ENCODE results near the gene TSSC4.

The TSSC4 gene

DNA sequence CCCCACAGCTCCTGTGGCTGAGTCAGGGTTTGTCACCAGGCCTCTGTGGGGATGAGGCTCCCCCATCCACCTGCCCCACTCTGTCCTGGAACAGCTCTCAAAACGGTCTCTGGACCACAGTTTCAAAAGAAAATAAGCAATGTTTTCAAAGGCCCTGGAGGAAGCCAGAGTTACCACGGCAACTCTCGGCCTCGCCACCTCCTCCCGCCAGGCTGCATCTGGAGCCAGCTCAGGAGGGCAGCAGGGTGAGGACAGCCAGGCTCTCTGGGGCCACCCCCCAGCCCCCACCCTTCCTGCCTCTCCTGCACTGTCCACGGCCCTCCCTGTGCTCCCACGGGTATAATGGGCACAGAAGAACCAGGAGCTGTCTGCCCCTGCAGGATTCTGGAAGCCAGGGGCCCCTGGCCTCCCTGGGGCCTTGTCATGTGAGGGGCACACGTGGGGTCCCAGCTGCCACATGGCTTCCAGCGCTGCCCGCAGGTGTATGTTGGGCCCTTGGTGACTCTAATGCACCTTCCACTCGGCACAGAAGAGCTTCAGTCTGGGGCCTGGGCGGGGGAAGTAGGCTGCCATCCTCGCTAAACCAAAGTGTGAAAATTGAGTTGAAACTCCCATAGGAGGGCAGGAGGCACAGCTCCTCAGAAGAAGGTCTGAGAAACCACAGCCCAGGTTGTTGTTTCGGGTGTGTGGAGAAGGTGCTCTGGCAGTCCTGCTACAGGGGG lies 13.1 kb upstream of the TSSC4 start:
- peak overlapping the region; percentile 60 for H3K4me3 ChIP-seq (replicated peaks; ENCODE audit: low read depth, low read length)

DNA sequence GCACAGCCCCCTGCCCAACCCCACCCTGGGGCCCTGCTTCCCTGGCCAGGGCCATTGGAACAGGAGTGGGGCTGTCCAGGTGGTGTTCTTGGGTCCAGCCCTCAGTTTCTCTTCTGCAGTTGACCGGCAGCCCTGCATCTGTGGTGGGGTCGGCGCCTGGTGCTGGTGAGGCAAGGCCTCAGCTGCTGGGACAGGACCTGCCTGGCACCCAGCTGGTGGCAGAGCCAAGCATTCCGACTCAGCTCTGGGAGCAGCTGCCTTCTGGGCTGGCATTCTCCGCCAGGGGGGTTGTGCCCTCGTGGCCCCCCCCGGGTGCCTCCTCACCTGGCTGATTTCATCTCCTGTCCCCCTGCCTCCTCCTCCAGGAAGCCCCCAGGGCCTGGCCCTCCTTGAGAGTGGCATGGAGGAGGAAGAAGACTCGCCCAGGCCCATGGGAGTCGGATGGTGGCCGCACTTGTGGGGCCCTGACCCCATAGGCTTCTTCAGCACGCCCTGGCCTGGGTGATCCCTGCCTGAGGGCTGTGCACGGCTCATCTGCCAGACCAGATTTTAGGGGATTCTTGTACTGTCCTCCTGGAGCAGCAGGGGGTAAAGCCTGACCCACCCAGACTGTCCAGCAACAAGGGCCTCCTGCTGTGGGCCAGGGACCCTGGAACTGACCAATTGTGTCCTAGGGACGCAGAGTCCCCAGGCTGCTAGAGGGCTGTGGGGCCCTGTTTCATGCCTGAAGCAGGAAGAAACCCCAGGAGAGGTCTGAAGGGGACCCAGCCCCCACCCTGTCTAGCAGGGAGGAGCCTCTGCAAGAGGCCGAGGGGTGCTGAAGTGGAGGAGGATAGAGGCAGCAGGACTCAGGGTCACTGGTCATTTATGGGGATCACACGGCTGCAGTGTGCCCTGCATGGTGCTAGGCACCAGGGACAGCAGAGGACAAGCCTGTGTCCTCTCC lies 11.8 kb upstream of the TSSC4 start:
- TF ChIP-seq, protein P1, sequence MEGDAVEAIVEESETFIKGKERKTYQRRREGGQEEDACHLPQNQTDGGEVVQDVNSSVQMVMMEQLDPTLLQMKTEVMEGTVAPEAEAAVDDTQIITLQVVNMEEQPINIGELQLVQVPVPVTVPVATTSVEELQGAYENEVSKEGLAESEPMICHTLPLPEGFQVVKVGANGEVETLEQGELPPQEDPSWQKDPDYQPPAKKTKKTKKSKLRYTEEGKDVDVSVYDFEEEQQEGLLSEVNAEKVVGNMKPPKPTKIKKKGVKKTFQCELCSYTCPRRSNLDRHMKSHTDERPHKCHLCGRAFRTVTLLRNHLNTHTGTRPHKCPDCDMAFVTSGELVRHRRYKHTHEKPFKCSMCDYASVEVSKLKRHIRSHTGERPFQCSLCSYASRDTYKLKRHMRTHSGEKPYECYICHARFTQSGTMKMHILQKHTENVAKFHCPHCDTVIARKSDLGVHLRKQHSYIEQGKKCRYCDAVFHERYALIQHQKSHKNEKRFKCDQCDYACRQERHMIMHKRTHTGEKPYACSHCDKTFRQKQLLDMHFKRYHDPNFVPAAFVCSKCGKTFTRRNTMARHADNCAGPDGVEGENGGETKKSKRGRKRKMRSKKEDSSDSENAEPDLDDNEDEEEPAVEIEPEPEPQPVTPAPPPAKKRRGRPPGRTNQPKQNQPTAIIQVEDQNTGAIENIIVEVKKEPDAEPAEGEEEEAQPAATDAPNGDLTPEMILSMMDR (IDR thresholded peaks at IDR 0.05; ENCODE audit: insufficient read depth, low read length, poor library complexity, severe bottlenecking) = peak; percentile 20
- H3K27me3 ChIP-seq (replicated peaks; ENCODE audit: control insufficient read depth, insufficient read depth, low read length) = no peaks in the 10 kb centered on the region
- H3K36me3 ChIP-seq (ENCODE audit: control insufficient read depth, insufficient read depth, low read length) = peaks cover 17% of the 10 kb centered on the region
- DNase-seq (ENCODE audit: extremely low read depth, insufficient read length) = no peak
- no peak overlapping the region for H3K4me3 ChIP-seq (replicated peaks; ENCODE audit: low read depth, low read length)

More for the DNA sequence above, 13.1 kb upstream of the TSSC4 start:
- H3K36me3 ChIP-seq (ENCODE audit: control insufficient read depth, insufficient read depth, low read length) = peaks cover 17% of the 10 kb centered on the region
- no peak for DNase-seq (ENCODE audit: extremely low read depth, insufficient read length)
- TF ChIP-seq, protein P1 (IDR thresholded peaks at IDR 0.05; ENCODE audit: insufficient read depth, low read length, poor library complexity, severe bottlenecking) = no peak
- no peaks in the 10 kb centered on the region for H3K27me3 ChIP-seq (replicated peaks; ENCODE audit: control insufficient read depth, insufficient read depth, low read length)

DNA sequence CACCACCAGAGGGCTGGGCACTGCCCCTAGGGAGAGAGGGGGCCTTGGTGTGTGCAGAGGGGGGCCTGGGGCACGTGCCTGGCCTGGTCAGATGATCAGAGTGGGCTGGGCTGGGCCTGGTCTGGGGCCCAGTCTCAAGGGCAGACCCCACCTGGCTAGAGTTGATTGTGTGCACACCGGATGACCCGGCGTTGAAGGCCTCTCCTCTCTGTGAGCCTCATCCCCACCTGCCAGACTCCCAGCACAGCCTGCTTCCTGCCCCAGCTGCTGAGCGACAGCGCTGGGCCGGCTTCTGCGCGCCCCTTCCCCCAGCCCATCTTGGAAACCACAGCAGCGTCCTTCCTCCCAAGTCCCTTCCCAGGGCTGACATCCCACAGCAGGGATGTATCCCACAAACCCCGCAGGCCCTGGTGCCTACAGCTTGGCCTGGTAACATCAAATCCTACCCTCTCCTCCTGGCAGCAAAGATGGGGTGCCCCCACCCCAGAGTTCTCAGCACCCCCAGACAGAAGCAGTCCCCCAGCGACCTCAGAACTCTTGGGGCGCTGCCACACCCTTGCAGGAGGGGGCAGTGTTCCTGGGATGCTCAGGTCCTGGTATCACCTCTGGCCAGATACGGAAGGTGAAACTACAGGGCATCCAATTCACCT lies 11.0 kb upstream of the TSSC4 start:
- Histone ChIP-seq H3K27me3 (replicated peaks; ENCODE audit: control insufficient read depth, insufficient read depth, low read length) (no peaks in the 10 kb centered on the region), H3K36me3 (ENCODE audit: control insufficient read depth, insufficient read depth, low read length) (peaks cover 19% of the 10 kb centered on the region), H3K4me3 (replicated peaks; ENCODE audit: low read depth, low read length) (no peak overlapping the region)
- DNase-seq (ENCODE audit: extremely low read depth, insufficient read length) = no peak
- TF ChIP-seq, protein P1 (IDR thresholded peaks at IDR 0.05; ENCODE audit: insufficient read depth, low read length, poor library complexity, severe bottlenecking) = peak; percentile 25

DNA sequence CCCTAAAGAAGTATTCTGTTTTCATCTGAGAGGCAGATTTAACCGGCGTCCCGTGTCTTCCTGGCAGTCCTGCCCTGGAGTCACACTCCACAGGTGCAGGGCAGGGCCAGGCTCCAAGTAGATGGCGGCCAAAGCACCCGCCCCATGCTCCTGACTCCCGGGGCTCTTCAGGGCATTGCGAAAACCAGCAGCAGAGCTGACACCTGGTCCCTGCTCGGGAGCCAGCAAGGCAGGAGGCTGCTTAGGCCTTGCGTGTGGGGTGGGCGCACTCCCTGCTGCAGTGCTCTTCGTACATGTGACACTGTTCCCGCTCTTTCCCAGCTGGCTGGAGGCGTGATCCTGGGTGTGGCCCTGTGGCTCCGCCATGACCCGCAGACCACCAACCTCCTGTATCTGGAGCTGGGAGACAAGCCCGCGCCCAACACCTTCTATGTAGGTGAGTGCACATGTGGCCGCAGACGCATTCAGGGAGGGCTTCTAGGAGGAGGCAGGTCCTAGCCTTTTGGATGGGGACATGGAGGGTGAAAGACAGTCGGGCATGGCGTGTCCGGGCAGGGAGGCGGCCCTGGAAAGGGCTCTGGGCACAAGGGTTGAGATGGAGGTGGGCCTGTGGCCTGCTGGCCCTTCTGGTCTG lies 10.3 kb upstream of the TSSC4 start:
- Histone ChIP-seq H3K4me3 (replicated peaks; ENCODE audit: low read depth, low read length) (no peak overlapping the region), H3K27me3 (replicated peaks; ENCODE audit: control insufficient read depth, insufficient read depth, low read length) (no peaks in the 10 kb centered on the region), H3K36me3 (ENCODE audit: control insufficient read depth, insufficient read depth, low read length) (peaks cover 22% of the 10 kb centered on the region)
- DNase-seq (ENCODE audit: extremely low read depth, insufficient read length) = no peak
- TF ChIP-seq, protein P1 (IDR thresholded peaks at IDR 0.05; ENCODE audit: insufficient read depth, low read length, poor library complexity, severe bottlenecking) = no peak

DNA sequence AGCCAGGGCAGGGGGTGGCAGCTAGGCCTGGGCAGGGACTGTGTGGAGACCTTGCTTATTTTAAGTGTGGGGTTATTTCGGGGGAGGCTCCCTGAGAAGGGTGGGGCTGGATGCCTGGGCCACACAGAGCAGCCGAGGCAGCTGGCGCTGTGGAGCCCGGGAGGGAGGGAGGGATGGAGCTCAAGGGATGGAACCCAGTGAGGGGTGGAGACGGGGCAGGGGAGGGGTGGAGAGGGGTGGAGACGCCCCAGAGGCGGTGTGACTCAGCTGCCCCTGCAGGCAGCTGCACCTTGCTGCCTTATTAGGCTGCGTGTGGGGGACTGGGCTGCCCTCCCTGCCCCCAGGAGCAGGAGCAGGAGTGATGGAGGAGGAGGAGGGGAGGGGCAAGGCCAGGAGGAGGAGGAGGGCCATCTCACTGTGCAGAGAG lies 9.8 kb upstream of the TSSC4 start:
- no peak for DNase-seq (ENCODE audit: extremely low read depth, insufficient read length)
- Histone ChIP-seq H3K36me3 (ENCODE audit: control insufficient read depth, insufficient read depth, low read length) (peaks cover 27% of the 10 kb centered on the region), H3K27me3 (replicated peaks; ENCODE audit: control insufficient read depth, insufficient read depth, low read length) (no peaks in the 10 kb centered on the region), H3K4me3 (replicated peaks; ENCODE audit: low read depth, low read length) (no peak overlapping the region)
- TF ChIP-seq, protein P1 (IDR thresholded peaks at IDR 0.05; ENCODE audit: insufficient read depth, low read length, poor library complexity, severe bottlenecking) = no peak

Measured in GM06990 (cell line).